HG03442 (cell line): ENCODE data around the gene ABCC2.
"Not testable (repeated sequence)": the region's sequence is repeated elsewhere in the genome, so short reads cannot be mapped to it uniquely, and the experiment has no call there.

Source experiments
- ATAC-seq: cut with Tn5 transposase; IDR thresholded peaks from one replicate; pipeline ENCODE4 v1.9.1; 2021; ENCODE audit warnings: mild to moderate bottlenecking, moderate library complexity; ENCODE audit not compliant: unreplicated experiment

Gene ABCC2

GRCh38 chr10:99888622-99889021, 106.2 kb downstream of the ABCC2 start:
- no peak for ATAC-seq

GRCh38 chr10:99894613-99895012, 112.2 kb downstream of the ABCC2 start:
- ATAC-seq, result no peak

GRCh38 chr10:99895066-99895465, 112.6 kb downstream of the ABCC2 start:
- not testable (repeated sequence) for ATAC-seq

GRCh38 chr10:99895867-99896266, 113.4 kb downstream of the ABCC2 start:
- no peak for ATAC-seq
